Right cardiac atrium (tissue), 5 donors: ENCODE measurements around the gene ANO3. TPM values are rescaled to one million over a fixed set of nuclear protein-coding genes. Genes with fewer than 3 reads are reported as not detected.

Experiments used
- ATAC-seq, 2 donors: fragments of 200-7000 bp; cut with Tn5 transposase; one replicate each; pipeline versions ENCODE4 v1.8.0 to v1.9.1; 2020; ENCODE audit warnings: moderate library complexity in 2 of 2, mild to moderate bottlenecking in 1 of 2
- DNase-seq, 3 donors: peaks; one replicate each; pipeline ENCODE4 v3.0.0-alpha.2; 2020
- H3K27ac ChIP-seq: one replicate; pipeline ENCODE4 v1.5.1; 2013; ENCODE audit warnings: mild to moderate bottlenecking, low read length, control low read depth, moderate library complexity
- H3K27me3 ChIP-seq: one replicate; pipeline ENCODE4 v1.6.1; 2013; ENCODE audit not compliant: control insufficient read depth, insufficient read depth
- H3K4me1 ChIP-seq: one replicate; pipeline ENCODE4 v1.6.1; 2013; ENCODE audit warnings: low read length; ENCODE audit not compliant: control insufficient read depth, insufficient read depth
- H3K4me3 ChIP-seq: one replicate; pipeline ENCODE4 v1.5.1; 2013; ENCODE audit warnings: low read length, control low read depth
- H3K9me3 ChIP-seq: one replicate; pipeline ENCODE4 v1.6.1; 2013; ENCODE audit warnings: low read length; ENCODE audit not compliant: control insufficient read depth
- WGBS: extraction: QIAGEN DNeasy Blood & Tissue Kit; methylation state at CpG from one replicate; pipeline ENCODE4 v1.1.7; 2013; 5-methylcytosine and 5-hydroxymethylcytosine counted together
- intact Hi-C, 4 donors: fragments of 100-400 bp; cut with DNase I; formaldehyde crosslinking; loops; one replicate each; pipeline versions ENCODE4 v1.11.0 to v1.14.0; 2022 to 2023
- polyA plus RNA-seq: library from polyadenylated mRNA; stranded (reverse); fragments of 200-250 nt; gene quantifications from one replicate; pipeline ENCODE4 v1.2.3, GENCODE V29; 2013
- total RNA-seq, 4 donors: library from RNA; stranded (reverse); fragmentation: NEBNext Ultra II Directional; extraction: Animal tissue kit (Norgen Biotek cat#: 25700); gene quantifications; one replicate each; pipeline ENCODE4 v1.2.1, GENCODE V29; 2021
- donor health status: healthy with polysubstance abuse.
- donor health status: DM: no; HTN: yes; CAD: no.
- donor health status: DM: no; HTN: no; CAD: no.
- donor health status: DM: no; HTN: yes; CAD: no; lungs with severe emphysema.
- donor health status: DM: yes; HTN: yes; CAD: no.

Gene ANO3
- total and polyA plus RNA-seq, 5 donors: 0.06 to 1.6 (median 0.35) TPM

- intact Hi-C loops: no loop called here
- H3K4me1 ChIP-seq: no peaks in the 10 kb centered on the region
- no peaks in the 10 kb centered on the region for H3K9me3 ChIP-seq
- ATAC-seq: no peak
- no peak overlapping the region for H3K4me3 ChIP-seq
- no peak for DNase-seq
- no peaks in the 10 kb centered on the region for H3K27me3 ChIP-seq
- no peak overlapping the region for H3K27ac ChIP-seq
- 22% methylated on average over 1 of the region's 1 CpG for WGBS
Measured at GRCh38 chr11:26493616-26494015, 161.7 kb downstream of the ANO3 start.

DNA sequence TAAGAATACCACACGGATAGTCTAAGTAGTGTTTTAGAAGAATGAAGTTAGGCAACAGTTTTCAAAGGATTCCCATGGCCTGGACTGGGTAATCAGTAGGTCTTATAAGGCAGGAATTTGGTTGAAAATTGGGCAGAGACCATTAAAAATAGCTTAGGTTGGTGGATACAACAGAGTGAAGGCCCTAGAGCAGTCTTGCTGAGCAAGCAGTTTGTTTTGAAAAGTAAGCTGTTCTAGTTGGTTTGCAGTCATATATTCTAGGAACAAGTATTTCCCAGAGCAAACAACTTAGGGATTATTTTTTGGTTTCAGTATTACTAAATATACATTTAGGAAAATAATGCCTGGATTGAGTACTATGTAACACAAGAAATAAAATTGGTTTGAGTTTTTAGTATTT, 175.3 kb downstream of the ANO3 start:
- H3K27me3 ChIP-seq: no peaks in the 10 kb centered on the region
- no peak for DNase-seq
- no peaks in the 10 kb centered on the region for H3K9me3 ChIP-seq
- H3K27ac ChIP-seq: no peak overlapping the region
- intact Hi-C loops: no loop called here
- H3K4me3 ChIP-seq: no peak overlapping the region
- ATAC-seq: no peak
- WGBS: 42% methylated on average over 1 of the region's 1 CpG
- no peaks in the 10 kb centered on the region for H3K4me1 ChIP-seq

DNA sequence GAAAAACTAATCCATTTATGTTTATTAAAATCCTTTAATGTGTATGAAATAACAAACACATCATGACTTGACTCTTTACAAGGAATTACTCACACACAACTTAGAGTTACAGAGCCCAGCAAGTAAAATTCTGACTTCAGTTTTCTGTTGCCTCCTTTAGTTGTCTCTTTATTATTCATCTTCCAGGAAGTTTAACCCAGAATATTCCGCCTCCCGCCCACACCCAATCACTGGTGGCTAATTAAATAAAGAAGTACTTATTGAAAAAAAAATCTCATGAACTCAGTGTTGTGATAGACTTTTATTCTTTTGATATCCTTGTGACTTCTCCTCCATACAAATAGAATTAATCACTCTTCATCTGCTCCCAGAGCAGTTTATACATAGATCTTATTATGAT, 178.2 kb downstream of the ANO3 start:
- intact Hi-C loops: no loop called here
- Histone ChIP-seq H3K4me3 (no peak overlapping the region), H3K27ac (no peak overlapping the region), H3K9me3 (no peaks in the 10 kb centered on the region), H3K27me3 (no peaks in the 10 kb centered on the region), H3K4me1 (no peaks in the 10 kb centered on the region)
- ATAC-seq (no peak), DNase-seq (no peak)
- 91% methylated on average over 2 of the region's 2 CpGs for WGBS

DNA sequence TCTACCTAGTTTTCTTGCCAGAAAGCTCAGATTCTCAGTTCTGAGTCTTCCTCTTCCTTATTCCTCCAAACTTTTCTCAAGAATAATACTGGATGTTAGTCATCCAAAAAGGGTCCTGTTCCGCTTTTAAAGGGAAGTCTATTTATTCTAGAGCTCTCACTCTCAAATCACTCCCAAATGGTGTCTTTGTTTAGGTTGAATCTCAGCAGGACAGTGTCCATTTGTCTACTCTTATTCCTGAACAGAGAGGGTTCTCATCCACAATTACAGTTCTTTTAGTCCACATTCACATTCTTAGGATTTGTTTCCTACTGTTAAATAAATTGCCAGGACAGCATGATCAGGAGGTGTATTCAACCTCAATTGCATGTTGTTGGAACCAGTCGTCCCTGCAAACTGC, 178.8 kb downstream of the ANO3 start:
- intact Hi-C loops: no loop called here
- Histone ChIP-seq H3K4me1 (no peaks in the 10 kb centered on the region), H3K4me3 (no peak overlapping the region), H3K27me3 (no peaks in the 10 kb centered on the region), H3K27ac (no peak overlapping the region), H3K9me3 (no peaks in the 10 kb centered on the region)
- ATAC-seq (no peak), DNase-seq (no peak)
- 77% methylated on average over 2 of the region's 2 CpGs for WGBS

- intact Hi-C loops: no loop called here
Measured at GRCh38 chr11:26512196-26512595, 180.3 kb downstream of the ANO3 start.

GRCh38 chr11:26519469-26519868, 187.5 kb downstream of the ANO3 start:
- intact Hi-C loops: no loop called here

More at GRCh38 chr11:26512196-26512595, 180.3 kb downstream of the ANO3 start:
- DNase-seq (no peak), ATAC-seq (no peak)
- no peak overlapping the region for H3K4me3 ChIP-seq
- H3K27ac ChIP-seq: no peak overlapping the region
- no peaks in the 10 kb centered on the region for H3K9me3 ChIP-seq
- no peaks in the 10 kb centered on the region for H3K27me3 ChIP-seq
- no peaks in the 10 kb centered on the region for H3K4me1 ChIP-seq
- 65% methylated on average over 2 of the region's 2 CpGs for WGBS

DNA sequence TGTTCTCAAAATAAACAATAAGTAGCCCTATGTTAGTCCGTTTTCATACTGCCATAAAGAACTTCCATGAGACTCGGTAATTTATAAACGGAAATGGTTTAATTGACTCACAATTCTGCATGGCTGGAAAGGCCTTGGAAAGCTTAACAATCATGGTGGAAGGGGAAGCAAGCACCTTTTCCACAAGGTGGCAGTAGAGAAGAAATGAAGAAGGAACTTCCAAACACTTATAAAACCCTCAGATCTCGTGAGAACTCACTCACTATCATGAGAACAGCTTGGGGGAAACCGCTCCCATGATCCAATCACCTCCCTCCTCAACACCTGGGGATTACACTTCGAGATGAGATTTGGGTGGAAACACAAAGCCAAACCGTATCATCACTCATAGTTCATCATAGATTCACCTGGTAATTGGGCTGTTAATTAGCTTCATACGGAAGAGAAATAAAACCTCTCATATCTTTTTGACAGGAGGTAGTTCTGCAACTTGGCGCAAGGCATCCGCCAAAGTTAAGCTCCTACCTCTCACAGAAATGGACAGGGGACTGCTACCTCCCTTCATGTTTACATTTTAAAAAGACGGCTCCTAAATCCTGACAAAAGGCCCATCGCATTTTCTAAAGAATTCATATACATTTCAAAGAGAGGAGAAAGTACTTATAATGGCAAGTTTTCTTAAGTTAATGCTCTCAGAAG, 191.1 kb downstream of the ANO3 start:
- WGBS: 62% methylated on average over 12 of the region's 12 CpGs
- ATAC-seq (no peak), DNase-seq (no peak)
- Histone ChIP-seq H3K27me3 (no peaks in the 10 kb centered on the region), H3K4me3 (no peak overlapping the region), H3K4me1 (no peaks in the 10 kb centered on the region), H3K9me3 (no peaks in the 10 kb centered on the region), H3K27ac (no peak overlapping the region)
- intact Hi-C loops: no loop called here

More at GRCh38 chr11:26519469-26519868, 187.5 kb downstream of the ANO3 start:
- Histone ChIP-seq H3K27me3 (no peaks in the 10 kb centered on the region), H3K4me1 (no peaks in the 10 kb centered on the region), H3K4me3 (no peak overlapping the region), H3K27ac (no peak overlapping the region), H3K9me3 (no peaks in the 10 kb centered on the region)
- ATAC-seq (no peak), DNase-seq (no peak)
- 77% methylated on average over 2 of the region's 2 CpGs for WGBS

GRCh38 chr11:26527685-26528084, 195.8 kb downstream of the ANO3 start:
- Histone ChIP-seq H3K4me3 (no peak overlapping the region), H3K27me3 (no peaks in the 10 kb centered on the region), H3K4me1 (no peaks in the 10 kb centered on the region), H3K9me3 (no peaks in the 10 kb centered on the region), H3K27ac (no peak overlapping the region)
- intact Hi-C loops: no loop called here
- WGBS: 22% methylated on average over 1 of the region's 1 CpG
- no peak for DNase-seq
- no peak for ATAC-seq

DNA sequence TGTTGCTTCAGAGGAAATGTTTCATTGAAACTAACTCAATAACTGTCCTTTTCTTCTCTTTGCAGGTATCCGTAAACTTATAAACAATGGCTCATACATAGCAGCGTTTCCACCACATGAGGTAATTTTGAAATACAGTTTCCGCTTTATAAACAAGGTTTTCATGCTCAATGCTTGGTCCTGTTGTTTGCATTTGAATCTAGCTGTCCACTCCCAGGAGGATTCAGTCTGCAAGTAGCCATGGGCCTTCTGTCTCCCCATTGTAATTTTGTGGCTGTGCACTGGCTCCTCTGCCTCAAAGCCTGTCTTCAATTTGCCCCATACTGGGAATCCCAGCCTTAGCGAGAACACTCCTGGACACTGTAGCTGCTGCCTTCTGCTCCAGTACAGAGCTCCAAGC, 205.4 kb downstream of the ANO3 start:
- 91% methylated on average over 4 of the region's 4 CpGs for WGBS

DNA sequence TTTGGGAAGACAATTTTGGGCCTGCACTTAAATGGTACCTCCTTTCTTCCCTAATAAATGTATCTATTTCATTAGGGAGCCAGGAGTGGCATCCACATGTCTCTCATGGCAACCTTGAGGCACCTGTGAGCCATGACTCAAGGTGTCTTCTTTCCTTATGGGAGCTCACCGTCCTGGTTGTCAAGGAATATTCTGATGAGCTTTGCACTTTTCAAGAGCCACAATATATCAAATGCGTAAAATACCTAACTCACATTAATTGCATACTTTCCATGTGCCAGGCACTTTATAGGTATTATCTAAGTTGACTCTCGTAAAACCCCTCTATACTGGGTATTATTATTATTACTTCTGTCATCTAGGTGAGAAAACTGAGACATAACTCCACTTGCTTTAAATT, 207.6 kb downstream of the ANO3 start:
- Histone ChIP-seq H3K27ac (no peak overlapping the region), H3K27me3 (no peaks in the 10 kb centered on the region), H3K9me3 (no peaks in the 10 kb centered on the region), H3K4me1 (no peaks in the 10 kb centered on the region), H3K4me3 (no peak overlapping the region)
- intact Hi-C loops: no loop called here
- ATAC-seq (no peak), DNase-seq (peak in 1 of 3 donors; percentile 13)
- WGBS: 89% methylated on average over 3 of the region's 3 CpGs

More for the DNA sequence above, 205.4 kb downstream of the ANO3 start:
- no peak for DNase-seq
- H3K9me3 ChIP-seq: no peaks in the 10 kb centered on the region
- H3K4me3 ChIP-seq: no peak overlapping the region
- no peak for ATAC-seq
- no peak overlapping the region for H3K27ac ChIP-seq
- no peaks in the 10 kb centered on the region for H3K27me3 ChIP-seq
- intact Hi-C loops: no loop called here
- no peaks in the 10 kb centered on the region for H3K4me1 ChIP-seq

GRCh38 chr11:26541870-26542269, 209.9 kb downstream of the ANO3 start:
- Histone ChIP-seq H3K4me3 (no peak overlapping the region), H3K9me3 (no peaks in the 10 kb centered on the region), H3K4me1 (no peaks in the 10 kb centered on the region), H3K27me3 (no peaks in the 10 kb centered on the region), H3K27ac (no peak overlapping the region)
- no peak for ATAC-seq
- 84% methylated on average over 2 of the region's 2 CpGs for WGBS
- DNase-seq: no peak
- intact Hi-C loops: no loop called here

DNA sequence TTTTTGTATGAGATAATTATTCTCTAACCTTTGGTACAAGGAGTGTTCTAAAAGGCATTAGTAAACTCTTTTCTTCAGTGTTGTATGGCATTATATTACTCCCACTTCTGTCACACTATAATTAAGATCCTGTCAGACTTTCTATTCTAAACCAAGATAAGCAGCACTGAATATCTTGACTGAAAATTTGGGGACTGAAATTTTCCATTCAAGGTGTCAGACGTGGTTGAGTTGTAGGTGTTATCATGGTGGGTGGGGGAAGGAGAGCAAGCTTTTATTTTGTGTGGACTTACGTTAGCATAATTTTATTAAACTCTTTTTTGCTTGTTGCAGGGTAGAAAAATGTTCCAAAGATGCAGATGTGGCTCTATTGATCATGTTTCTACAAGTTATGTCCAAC, 217.2 kb downstream of the ANO3 start:
- Histone ChIP-seq H3K27ac (no peak overlapping the region), H3K9me3 (no peaks in the 10 kb centered on the region), H3K4me1 (no peaks in the 10 kb centered on the region), H3K4me3 (no peak overlapping the region), H3K27me3 (no peaks in the 10 kb centered on the region)
- 56% methylated on average over 2 of the region's 2 CpGs for WGBS
- DNase-seq (no peak), ATAC-seq (no peak)
- intact Hi-C loops: no loop called here
